ENCODE measurements around the gene SMYD3. TPM values are rescaled to one million over a fixed set of nuclear protein-coding genes. Genes with fewer than 3 reads are reported as not detected.

The SMYD3 gene
- total and polyA plus RNA-seq, 2 of the 4 experiments (the other 2 are of a cell fraction), result 26.5 to 37.6 TPM

DNA sequence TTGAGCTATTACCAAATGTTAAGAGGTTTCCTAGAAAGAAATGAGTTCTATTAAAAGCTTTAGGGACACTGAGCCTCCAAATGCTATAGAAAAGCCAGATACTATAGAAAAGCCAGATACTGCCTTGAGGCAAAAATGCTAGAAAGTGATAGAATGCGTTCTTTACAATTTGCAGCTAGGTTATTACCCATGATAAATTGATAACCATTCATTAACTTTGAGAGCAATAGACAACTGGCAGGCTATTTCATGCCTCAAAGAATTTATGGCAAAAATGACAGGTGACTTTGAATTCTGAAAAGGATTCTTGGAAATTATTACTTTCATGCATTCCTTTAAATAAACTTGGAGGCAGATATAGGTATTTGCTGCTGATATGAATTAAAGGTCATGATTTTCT is 51.6 kb downstream of the SMYD3 start:
- H4K91ac ChIP-seq (ENCODE audit: insufficient read depth, low read depth, low read length), result no peak overlapping the region
- H3K18ac ChIP-seq (ENCODE audit: low read depth, low read length), result no peak overlapping the region
- H2AK9ac ChIP-seq (replicated peaks; ENCODE audit: low read depth, low read length, poor library complexity), result no peak overlapping the region
- H3K36me3 ChIP-seq (ENCODE audit: control insufficient read depth, insufficient read depth, low read length), result no peaks in the 10 kb centered on the region
- H3K27ac ChIP-seq (ENCODE audit: insufficient read depth, low read length), result no peak overlapping the region
- H2BK15ac ChIP-seq (ENCODE audit: low read depth, low read length), result no peak overlapping the region
- H3K4me1 ChIP-seq (ENCODE audit: control insufficient read depth, insufficient read depth, low read length), result peaks cover 2% of the 10 kb centered on the region
- no peak overlapping the region for H3K9ac ChIP-seq (ENCODE audit: low read depth, low read length)
- BruUV-seq (replicated peaks), result no TSS peak
- no peak overlapping the region for H3K14ac ChIP-seq (replicated peaks; ENCODE audit: low read depth, low read length)
- H3K4me2 ChIP-seq (ENCODE audit: low read depth, low read length), result no peak overlapping the region
- no peak overlapping the region for H2BK120ac ChIP-seq (ENCODE audit: low read depth, low read length)
- CTCF ChIA-PET, result interaction anchor here (1.2 kb wide), 1 partner anchor 1303 kb away, joined by 5 read pairs; no protein-coding TSS in a partner anchor
- no peaks in the 10 kb centered on the region for H3K9me1 ChIP-seq (ENCODE audit: insufficient read depth, low read length)
- intact Hi-C loops (cut with micrococcal nuclease), result no loop called here
- no peak for ATAC-seq (ENCODE audit: low read depth)
- H3K79me1 ChIP-seq (ENCODE audit: low read depth in 1 of 2, low read length in 2 of 2), result peaks cover 5 to 21% of the 10 kb centered on the region in 2 experiments; a peak in 3 of 4 replicates
- TF ChIP-seq RFX5 (IDR thresholded peaks at IDR 0.05; ENCODE audit: low read depth, low read length) (no peak), RAD21 (IDR thresholded peaks at IDR 0.05; ENCODE audit: low read length) (no peak), MAFK (IDR thresholded peaks at IDR 0.05; ENCODE audit: low read depth, low read length) (no peak), CHD1 (IDR thresholded peaks at IDR 0.05; ENCODE audit: low read depth, low read length) (no peak), POLR2A (IDR thresholded peaks at IDR 0.05; ENCODE audit: low read depth, low read length) (no peak), CEBPB (IDR thresholded peaks at IDR 0.05; ENCODE audit: low read depth, low read length) (no peak), MXI1 (IDR thresholded peaks at IDR 0.05; ENCODE audit: borderline replicate concordance, low read depth, low read length) (no peak), USF2 (IDR thresholded peaks at IDR 0.05; ENCODE audit: low read depth, low read length) (no peak), SMC3 (IDR thresholded peaks at IDR 0.05; ENCODE audit: low read depth, low read length) (no peak), NFE2L2 (IDR thresholded peaks at IDR 0.05; ENCODE audit: low read depth, low read length) (no peak)
- TF ChIP-seq, protein P1, sequence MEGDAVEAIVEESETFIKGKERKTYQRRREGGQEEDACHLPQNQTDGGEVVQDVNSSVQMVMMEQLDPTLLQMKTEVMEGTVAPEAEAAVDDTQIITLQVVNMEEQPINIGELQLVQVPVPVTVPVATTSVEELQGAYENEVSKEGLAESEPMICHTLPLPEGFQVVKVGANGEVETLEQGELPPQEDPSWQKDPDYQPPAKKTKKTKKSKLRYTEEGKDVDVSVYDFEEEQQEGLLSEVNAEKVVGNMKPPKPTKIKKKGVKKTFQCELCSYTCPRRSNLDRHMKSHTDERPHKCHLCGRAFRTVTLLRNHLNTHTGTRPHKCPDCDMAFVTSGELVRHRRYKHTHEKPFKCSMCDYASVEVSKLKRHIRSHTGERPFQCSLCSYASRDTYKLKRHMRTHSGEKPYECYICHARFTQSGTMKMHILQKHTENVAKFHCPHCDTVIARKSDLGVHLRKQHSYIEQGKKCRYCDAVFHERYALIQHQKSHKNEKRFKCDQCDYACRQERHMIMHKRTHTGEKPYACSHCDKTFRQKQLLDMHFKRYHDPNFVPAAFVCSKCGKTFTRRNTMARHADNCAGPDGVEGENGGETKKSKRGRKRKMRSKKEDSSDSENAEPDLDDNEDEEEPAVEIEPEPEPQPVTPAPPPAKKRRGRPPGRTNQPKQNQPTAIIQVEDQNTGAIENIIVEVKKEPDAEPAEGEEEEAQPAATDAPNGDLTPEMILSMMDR (conservative IDR thresholded peaks at IDR 0.05; ENCODE audit: low read depth, low read length), result no peak
- no peak overlapping the region for H3K56ac ChIP-seq (ENCODE audit: extremely low read depth, insufficient read depth, low read length)
- H3K4ac ChIP-seq (ENCODE audit: low read depth, low read length), result no peak overlapping the region
- in situ Hi-C loops (cut with MboI; ENCODE audit: low sequenced_read_pairs), result loop anchor here (10.0 kb wide), 3 partner anchors 341 to 1301 kb away; partner anchors contain the start of gene KIF26B
- H3K9me3 ChIP-seq (ENCODE audit: control insufficient read depth, insufficient read depth, low read length), result no peaks in the 10 kb centered on the region
- WGBS, 2 experiments (ENCODE audit: extremely low coverage in 2 of 2, insufficient read length in 1 of 2), result no CpG with 5 or more reads among the region's 1 CpG
- no peak overlapping the region for H2BK20ac ChIP-seq (ENCODE audit: low read depth, low read length)
- H2BK5ac ChIP-seq (ENCODE audit: low read depth, low read length, poor library complexity, severe bottlenecking), result no peak overlapping the region
- H4K8ac ChIP-seq (ENCODE audit: low read depth in 2 of 2, low read length in 2 of 2), result no peak overlapping the region
- H4K20me1 ChIP-seq (ENCODE audit: insufficient read depth, low read length), result peaks cover 3% of the 10 kb centered on the region; the same call in 1 of the 2 replicates
- POLR2A ChIA-PET (ENCODE audit: unreplicated experiment), result no interaction called here
- no peaks in the 10 kb centered on the region for H3K27me3 ChIP-seq (ENCODE audit: control insufficient read depth, insufficient read depth, low read length)
- no peak overlapping the region for H3K23ac ChIP-seq (ENCODE audit: low read depth, low read length)
- no peak for DNase-seq
- no peak overlapping the region for H3K4me3 ChIP-seq (ENCODE audit: insufficient read depth, low read depth, low read length)
- dilution Hi-C loops (cut with HindIII; ENCODE audit: low sequenced_read_pairs, unreplicated experiment), result no loop called here
- H2AFZ ChIP-seq (replicated peaks; ENCODE audit: low read length, poor library complexity), result no peak overlapping the region
- H4K5ac ChIP-seq (ENCODE audit: low read depth, low read length), result no peak overlapping the region
- H2AK5ac ChIP-seq (ENCODE audit: low read depth, low read length), result no peak overlapping the region
